CMK (cell line): ENCODE results near the gene GRIFIN.
"Not testable (repeated sequence)": the region's sequence is repeated elsewhere in the genome, so short reads cannot be mapped to it uniquely, and the experiment has no call there.

Experiments
- DNase-seq: peaks from one replicate; pipeline ENCODE4 v3.0.0-alpha.2; 2010; ENCODE audit warnings: low read depth

Gene GRIFIN

DNA sequence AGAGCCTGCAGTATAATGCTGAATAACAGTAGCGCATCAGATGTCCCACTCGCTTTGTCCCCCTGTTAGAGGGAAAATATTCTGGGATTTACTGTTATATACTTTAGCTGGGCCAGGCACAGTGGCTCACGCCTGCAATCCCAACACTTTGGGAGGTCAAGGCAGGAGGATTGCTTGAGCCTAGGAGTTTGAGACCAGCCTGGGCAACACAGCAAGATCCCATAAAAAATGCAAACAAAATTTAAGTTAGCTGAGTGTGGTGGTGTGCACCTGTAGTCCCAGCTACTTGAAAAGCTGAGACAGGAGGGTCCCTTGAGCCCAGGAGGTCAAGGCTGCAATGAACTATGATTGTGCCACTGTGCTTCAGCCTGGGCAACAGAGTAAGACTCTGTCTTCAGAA, 22.3 kb downstream of the GRIFIN start:
- DNase-seq = not testable (repeated sequence)

DNA sequence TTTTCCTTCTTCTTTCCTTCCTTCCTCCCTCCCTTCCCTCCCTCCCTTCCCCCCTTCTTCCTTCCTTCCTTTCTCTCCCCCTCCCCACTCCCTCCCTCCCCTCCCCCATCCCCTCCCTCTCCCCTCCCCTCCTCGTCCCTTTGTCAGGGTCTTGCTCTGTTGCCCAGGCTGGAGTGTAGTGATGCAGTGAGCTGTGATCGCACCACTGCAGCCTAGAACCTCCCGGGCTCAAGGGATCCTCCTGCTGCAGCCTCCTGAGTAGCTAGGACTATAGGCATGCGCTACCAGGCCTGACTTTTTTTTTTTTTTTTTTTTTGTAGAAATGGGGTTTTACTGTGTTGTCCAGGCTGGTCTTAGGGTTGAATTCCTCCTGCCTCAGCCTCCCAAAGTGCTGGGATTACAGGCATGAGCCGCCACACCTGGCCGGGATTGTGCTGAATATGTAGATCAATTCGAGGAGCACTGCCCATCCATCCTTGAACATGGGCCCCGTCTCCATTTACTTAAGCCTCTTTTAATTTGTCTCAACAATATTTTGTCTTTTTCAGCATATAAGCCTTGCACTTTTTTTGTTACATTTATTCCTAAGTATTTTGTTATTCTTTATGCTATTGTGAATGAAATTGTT, 23.4 kb downstream of the GRIFIN start:
- no peak for DNase-seq

DNA sequence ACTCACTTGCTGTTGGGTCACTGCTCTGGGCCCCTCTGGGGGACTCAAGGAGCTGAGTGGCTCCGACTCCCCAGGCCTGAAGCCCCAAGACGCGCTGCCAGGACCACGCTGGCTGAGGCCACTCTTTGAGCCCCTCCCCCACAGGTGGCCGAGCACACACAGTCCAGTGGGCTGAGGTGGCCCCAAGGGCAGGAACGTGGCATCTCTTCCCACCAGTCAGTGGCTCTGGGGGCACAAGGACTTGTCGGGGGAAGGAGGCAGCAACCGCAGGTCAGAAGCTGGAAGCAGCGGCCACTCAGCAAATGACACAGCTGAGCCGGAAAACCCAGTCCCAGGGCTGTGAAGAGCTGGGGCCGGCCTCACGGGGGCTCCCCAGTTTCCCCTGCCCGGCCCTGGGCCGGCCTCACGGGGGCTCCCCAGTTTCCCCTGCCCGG, 24.1 kb downstream of the GRIFIN start:
- DNase-seq = peak; percentile 60

DNA sequence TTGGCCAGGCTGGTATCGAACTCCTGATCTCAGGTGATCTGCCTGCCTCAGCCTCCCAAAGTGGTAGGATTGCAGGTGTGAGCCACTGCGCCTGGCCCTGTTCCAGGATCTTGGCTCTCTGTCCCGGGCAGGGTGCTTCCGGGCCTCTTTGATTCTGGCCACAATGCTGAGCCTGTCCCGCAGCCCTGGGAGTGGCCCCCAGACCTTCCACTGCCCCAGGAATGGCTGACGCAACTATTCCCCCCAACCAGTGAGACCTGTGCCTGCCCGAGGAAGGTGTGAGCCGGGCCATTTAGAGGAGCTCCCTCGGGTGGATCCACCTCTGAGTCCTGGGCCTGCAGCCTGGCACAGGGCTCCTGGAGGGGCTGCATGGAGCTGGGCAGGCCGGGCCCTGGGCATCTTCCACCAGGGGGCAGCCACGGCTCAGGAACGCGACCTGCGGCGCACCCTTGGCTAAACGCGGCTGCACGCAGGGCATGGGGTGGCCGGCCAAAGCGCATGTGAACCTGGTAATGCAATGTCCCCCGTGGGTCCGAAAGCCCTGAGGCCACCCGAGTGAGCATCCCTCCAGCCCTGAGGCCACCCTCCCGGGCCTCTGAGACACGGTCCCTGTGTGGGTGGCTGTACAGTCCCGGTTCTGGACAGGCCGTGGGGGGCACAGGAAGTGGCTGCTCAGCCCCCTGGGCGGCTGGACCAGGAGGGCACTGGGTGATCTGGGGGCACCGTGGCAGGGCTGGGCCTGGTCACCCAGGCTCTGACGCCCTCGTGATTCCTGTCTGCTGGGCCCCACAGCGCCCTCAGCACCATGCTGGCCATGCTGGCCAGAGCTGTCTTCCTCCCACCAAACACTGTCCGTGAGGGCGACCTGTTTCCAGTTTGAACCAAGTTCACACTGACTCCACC, 24.8 kb downstream of the GRIFIN start:
- peak; percentile 51 for DNase-seq

DNA sequence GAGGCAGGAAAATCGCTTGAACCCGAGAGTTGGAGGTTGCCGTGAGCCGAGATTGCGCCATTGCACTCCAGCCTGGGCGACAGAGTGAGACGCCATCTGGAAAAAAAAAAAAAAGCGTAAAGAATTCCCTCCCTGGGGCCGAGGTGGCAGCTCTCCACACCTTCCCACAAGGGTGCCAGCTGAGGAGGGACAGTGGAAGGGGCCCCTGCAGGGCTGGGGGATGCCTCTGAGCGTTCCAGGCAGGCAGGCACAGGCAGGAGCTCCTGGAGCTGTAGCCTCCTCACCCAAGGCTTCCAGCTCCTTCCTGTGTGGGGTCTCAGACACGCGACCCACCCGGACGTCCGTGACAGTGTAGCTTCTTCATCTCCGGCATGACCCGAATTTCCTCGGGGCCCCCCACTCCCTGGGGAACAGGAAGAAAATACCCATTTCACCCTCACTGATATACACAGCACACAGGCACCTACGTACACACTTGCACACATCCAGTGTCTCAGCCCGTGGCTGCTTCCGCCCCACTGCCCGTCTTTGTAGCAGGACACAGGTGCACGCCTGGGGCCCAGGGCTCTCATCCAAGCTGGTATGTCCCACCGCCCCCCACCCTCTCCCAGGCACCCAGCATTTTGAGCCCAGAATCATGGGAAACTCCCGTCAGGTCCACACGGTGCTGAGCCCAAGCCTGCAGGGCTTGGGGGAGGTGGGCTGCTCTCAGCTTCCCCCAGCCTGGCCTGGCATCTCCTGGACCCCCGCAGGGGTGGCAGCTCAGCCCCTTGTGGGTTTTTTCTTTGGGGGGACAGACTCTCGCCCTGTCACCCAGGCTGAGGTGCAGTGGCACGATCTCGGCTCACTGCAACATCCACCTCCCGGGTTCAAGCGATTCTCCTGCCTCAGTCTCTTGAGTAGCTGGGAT, 25.7 kb downstream of the GRIFIN start:
- DNase-seq = no peak

DNA sequence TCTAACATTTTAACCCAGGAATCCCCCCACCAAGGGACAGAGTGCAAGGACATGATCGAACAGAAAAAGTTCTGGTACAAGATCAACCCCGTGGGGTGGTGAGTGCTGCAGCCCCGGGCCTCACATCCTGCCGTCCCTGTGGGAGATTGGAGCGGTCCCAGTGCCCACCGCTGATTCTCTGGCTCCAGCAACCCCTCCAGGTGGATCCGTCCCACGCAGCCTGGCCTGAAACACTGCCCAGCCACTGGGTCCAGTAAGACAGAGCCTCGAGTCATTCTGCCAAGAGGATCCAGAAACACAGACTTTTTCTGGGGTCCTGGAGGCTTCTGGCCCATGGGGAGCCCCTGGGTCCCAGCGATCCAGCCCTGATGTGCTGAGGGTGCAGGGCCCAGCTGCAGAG, 29.5 kb downstream of the GRIFIN start:
- DNase-seq = no peak

DNA sequence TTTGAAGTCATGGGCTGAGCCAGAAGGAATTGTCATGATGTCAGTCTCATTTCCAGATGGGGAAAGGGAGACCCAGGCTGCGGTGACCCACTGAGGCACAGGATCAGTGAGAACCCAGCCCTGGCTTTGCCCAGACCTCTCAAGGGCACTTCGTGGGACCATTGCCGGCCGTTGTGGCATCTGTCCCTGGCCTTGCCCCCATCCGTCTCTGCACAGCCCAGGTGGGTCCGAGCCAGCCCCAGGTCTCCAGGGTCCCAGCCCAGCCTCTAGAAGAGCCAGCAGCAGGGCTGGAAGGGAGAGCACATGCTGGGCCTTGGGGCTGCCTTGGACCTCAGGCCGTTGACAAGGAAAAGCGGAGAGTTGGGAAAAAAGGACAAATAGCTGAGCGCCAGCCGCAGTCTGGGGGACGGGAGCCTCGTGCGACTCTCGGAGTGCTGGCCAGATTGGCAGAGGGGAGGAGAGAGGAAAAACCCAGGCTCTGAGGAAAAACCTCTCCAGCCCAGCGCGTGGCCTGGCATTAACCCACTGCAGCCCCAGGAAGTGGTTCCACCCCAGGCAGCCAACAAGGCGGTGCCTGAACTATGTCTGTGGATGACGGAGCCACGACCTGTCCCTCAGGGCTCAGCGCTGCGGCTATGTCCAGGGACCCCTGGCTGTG, 30.2 kb downstream of the GRIFIN start:
- DNase-seq = no peak

DNA sequence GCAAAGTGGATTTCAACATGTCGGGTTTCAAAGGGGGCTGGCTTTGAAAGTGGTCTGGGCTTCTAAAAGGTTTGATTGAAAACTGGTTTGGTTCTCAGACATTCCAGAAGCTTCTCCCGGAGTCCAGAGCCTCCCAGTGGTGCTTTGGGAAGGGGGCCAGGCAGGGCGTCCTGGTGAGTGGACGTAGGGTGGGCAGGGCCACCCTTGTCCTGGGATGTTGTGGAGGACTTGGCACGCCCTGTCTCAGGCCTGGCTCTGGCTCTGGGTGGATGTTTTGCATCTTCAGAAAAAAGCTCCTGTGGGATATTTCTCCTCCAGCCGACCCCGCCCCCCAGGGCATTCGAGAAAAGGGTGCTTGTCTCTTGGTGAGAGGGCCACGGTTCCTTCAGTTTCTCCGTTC, 31.2 kb downstream of the GRIFIN start:
- DNase-seq = no peak

DNA sequence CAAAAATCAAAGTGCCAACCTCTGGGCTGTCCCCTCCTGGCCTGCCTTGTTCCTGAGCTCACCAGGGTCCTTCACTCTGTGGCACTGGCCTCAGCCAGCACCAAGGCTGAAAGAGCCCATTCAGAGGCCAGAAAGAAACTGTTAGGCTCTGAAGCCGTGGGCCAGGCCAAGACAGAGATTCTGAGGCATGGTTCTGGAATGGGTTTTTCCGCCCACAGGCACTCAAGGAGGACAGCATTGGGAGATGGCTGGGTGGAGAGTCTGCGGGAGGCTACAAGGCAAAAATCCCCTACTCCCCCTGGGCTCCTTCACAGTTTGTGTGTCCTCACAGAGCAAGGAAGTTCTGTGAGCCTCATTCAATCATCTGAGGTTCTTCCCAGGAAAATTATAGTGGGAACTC, 31.7 kb downstream of the GRIFIN start:
- DNase-seq = no peak

DNA sequence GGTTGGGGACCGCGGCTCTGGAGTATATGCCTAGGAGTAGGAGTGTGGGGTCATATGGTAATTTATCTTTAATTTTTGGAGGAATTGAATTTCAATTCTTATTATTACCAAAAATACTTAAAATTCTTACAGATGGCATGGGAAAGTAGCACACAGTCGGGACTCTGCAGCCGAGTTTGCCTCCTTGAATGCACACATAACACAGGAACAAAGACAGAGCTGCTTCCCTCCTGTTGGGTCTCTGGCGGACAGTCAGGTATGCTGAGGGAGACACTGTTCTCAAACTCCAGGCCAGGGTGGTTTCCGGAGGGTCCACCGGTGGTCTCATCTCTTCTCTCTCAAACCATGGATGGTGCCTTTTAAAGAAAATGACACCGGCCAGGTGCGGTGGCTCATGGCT, 32.7 kb downstream of the GRIFIN start:
- DNase-seq = no peak

DNA sequence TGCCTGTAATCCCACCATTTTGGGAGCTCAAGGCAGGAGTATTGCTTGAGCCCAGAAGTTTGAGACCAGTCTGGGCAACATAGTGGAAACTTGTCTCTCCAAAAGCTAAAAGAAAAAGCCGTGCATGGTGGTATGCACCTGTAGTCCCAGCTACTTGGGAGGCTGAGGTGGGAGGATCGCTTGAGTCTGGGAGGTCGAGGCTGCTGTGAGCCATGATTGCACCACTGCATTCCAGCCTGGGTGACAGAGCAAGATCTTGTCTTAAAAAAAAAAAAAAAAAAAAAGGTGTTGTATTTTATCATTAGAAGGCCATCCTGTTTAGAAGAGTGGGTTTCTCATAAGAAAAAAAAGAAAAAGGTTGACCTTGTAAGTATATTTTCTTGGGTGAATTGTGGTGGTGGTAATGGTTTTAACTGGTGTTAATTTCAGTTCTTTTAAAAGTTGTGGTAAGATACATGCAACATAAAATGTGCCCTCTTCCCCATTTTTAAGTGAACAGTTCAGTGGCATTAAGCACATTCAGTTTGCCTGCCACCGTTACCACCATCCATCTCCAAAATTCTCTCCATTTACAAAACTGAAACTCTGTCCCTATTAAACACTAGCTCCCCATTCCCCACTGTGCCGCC, 34.7 kb downstream of the GRIFIN start:
- no peak for DNase-seq

DNA sequence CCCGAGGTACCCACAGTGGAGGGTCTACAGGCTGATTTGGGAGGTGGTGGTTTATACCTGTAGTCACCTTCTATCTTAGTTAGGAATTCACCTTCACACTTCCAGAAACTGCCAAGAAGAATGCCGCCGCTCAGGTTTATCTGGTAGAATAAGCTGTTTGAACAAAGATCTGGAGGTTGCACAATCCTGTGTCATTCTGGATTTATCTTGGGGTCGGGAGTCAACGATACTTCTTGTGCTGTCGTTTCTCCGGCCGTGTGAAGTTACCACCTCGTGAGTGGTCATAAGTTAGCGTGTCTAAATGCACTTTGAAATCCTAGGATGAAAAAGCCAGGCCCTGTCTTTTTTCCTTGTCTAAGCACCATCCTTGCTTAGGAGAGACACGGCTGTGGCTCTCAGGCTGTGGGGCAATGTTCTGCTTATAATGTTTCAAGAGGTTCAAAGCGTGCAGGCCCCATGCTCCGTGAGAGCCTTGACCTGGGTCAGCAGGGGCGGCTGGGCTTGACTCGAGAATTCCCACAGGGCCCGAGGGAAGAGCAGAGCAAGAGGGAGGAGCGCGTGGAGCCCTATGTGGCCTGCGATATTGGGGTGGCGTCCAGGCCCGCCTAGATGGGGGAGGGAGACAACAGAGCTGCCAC, 35.5 kb downstream of the GRIFIN start:
- DNase-seq = no peak

DNA sequence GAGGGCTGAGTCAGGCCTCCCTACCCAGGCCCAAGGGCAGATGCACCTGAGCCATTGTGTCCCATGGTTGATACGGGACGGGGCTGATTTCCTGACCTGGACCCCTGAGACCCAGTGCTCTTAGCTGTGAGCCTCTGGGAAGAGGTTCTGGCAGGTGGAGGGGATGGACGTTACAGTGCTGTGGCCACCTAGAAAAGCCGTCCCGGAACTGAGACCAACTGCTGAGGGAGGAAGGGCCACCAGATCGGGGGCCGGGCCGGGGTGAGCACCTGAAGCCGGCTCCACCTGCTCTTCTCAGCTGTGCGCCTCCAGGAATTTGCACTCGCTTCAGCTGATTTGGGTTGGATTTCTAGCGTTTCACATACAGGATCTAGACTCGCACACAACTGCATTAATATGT, 37.4 kb downstream of the GRIFIN start:
- no peak for DNase-seq

DNA sequence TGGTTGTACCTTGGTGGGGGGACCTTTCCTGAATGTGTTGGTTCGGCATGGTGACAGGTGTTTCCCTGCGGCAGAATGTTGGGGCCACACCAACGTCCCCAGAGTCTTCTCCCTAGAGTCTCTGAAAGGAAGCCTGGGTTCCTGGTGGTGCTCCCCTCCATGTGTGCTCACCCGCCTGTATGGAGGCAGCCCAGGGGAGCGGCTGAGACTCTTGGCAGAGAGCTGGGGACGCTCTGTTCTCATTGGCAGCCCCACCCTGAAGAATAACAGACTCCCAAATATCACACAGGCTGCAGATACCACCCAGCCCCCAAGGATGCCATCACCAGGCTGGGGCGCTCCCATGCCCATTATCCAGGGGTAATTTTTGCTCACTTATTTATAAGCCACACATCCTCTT, 38.0 kb downstream of the GRIFIN start:
- DNase-seq = no peak

DNA sequence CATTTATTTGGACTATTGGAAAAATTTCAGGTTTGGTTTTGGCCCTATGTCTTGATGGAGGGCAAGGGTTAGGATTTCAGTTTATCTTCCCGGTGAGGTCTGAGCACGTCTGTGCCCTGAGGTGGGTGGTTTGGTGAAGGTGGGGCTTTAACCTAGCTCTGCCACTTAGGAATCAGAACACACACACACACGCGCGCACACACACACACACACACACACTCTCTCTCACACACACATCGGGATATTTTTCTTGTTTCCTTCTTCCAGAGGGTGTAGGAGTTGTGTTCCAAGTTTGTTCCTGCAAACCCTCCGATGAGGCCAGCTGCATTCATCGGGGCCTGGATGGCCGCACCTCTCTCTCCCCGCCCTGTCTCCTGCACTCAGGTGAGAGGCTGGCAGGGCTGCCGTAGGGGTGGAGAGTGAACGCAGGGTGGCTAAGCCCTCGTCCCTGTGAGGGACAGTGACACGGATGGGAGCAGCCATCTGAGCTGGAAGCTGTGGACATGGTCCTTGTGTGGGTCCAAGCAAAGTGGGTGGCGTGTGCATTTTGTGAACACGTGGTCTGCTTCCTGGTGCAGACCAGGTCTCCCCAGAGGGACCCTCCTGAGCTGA, 38.6 kb downstream of the GRIFIN start:
- no peak for DNase-seq

DNA sequence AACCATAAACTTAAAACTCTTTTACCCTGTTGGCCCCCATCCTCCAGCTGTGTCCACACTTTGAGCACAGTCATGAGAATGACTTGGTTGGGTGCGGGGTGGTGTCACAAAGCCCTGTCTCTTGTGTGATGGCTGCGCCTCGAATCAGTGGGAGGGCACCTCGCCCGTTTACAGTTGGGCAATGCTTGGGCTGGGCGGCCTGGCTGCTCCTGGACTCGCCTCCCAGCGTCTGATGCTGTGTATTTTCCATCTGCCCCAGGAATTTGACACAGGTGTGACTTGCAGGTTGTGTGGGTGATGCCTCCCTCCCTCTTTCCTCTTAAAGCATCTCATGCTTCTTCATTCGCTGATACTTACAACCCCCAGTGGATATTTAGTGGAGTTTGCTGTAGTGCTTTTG, 39.1 kb downstream of the GRIFIN start:
- DNase-seq = no peak

DNA sequence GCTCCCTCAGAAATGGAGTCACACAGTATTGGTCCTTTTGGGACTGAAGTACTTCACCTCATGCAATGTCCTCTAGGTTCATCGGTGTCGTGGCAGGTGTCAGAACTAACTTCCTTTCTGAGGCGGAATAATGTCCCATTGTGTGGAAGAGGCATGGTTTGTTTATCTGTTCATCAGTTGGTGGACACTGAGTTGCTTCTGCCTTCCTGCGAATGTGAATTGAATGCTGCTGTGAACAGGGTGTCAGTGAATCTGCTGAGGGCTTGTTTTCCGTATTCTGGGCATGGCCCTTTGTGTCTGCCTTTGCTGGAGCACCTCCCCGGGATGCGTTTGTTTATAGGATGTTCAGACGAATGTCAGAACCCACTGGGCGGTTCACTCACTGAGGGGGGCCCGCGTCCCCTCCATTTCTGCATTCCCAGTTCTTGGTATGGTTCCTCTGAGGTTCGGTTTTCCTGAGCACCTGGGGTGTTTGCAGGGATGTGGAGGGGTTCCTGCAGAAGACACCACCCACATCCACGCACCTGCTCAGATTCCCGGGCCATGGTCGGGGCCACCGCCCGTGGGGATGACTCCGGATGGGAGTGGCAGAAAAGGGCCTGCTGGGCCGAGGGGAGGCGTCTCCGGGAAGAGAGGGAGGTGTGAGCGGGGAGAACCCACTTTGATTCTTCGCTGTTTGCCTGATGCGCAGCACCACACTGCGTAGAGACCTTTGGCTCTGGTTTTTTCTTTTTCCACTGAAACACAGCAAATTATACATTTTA, 39.7 kb downstream of the GRIFIN start:
- DNase-seq = no peak

DNA sequence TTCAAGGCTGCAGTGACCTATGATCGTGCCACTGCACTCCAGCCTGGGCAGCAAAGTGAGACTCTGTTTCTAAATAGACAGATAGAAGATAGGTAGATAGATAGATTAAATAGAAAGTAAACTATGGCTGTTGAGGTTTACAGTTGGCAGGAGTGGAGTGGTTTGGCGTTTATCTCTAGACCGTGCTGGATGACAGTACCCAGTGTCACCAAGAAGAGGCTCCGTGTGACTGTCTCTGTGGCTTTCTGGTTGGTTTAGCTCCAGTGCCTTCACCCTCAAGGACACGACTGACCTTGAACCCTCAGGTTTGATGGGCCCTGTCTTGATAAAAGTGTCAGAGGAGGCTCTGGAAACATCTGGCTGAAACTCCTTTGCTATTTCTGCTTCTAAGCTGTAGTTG, 41.1 kb downstream of the GRIFIN start:
- DNase-seq = no peak

DNA sequence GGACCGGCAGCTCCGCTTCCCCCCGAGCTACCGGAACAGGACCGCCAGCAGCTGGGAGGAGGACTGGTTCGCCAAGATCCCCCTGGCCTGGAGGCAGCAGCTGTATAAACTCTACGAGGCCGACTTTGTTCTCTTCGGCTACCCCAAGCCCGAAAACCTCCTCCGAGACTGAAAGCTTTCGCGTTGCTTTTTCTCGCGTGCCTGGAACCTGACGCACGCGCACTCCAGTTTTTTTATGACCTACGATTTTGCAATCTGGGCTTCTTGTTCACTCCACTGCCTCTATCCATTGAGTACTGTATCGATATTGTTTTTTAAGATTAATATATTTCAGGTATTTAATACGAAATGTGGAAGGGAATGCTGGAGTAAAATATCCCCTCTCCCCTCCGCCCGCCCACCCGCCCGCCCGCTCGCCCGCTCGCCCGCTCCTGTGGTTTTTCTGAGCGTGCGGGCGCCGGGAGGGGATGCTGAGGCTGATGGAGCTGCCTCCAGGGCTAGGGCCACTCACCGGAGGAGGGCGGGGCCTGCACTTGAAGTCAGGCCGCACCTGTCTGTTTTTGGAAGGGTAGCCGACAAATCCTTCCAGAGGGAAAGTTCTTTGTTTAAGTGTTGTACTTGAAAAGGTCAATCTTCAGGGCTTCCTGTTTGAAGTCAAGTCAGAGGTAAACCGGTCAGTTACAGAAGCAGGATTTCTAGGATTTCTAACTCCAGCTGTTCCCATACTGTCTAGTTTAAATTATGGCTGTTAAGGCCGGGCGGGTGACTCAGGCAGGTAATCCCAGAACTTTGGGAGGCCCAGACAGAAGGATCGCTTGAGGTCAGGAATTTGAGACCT, 42.3 kb downstream of the GRIFIN start:
- DNase-seq = no peak
